GM18511 (cell line): ENCODE results near the gene NAP1L5.

Source experiments
- ATAC-seq: cut with Tn5 transposase; IDR thresholded peaks from one replicate; pipeline ENCODE4 v1.9.1; 2021; ENCODE audit warnings: mild to moderate bottlenecking, moderate library complexity; ENCODE audit not compliant: unreplicated experiment

Gene NAP1L5

GRCh38 chr4:88661739-88662138 is 35.9 kb downstream of the NAP1L5 start:
- no peak for ATAC-seq

DNA sequence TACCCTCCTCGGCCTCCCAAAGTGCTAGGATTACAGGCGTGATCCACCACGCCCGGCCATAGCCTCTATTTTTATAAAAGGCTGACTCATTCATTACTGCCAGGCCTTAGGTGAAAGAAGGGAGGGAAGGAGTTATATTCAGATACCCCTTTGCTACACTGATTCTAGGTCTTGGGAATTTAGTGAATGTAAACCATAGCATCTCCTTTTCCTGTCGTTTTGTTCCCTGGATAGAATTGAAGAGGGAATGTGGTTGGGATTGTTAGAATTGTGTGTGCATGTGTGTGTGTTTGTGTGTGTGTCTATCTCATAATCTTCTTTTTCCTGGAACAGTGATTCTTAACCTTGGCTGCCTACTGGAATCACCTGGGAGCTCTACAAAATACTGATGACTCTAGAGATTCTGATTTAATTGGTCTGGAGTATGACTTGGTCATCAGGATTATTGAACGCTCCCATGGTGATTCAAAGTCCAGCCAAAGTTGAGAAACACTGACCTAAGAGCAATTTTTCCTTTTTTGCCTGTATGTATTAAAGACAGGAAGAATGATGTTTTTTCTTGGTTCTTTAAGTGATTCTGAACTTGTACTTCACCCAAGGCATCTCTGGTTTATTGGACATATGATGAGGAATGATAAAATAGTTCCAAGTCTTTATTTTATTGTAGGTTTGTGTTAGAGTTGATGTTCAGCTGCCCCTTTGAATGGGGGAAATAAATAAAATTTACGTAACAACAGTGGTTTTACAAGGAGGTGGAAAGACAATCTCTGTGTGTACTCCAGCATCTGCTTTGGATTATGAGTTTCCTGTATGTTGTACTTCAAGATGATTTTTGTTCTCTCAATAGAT is 37.0 kb downstream of the NAP1L5 start:
- ATAC-seq, result no peak

DNA sequence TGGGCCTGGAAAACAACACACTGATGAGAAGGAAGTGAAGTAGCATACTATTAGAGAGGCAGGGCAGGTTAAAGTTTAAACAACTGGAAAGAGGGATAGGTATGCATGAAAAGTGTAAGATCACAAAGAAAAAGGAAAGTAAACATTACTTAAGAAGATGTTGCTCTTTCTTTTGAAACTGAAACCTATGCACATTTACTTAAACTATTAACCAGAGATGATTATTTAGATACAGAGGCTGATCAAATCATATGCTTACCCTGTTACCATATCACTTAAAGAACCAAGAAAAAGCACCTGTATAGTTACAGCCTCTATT is 37.8 kb downstream of the NAP1L5 start:
- no peak for ATAC-seq

DNA sequence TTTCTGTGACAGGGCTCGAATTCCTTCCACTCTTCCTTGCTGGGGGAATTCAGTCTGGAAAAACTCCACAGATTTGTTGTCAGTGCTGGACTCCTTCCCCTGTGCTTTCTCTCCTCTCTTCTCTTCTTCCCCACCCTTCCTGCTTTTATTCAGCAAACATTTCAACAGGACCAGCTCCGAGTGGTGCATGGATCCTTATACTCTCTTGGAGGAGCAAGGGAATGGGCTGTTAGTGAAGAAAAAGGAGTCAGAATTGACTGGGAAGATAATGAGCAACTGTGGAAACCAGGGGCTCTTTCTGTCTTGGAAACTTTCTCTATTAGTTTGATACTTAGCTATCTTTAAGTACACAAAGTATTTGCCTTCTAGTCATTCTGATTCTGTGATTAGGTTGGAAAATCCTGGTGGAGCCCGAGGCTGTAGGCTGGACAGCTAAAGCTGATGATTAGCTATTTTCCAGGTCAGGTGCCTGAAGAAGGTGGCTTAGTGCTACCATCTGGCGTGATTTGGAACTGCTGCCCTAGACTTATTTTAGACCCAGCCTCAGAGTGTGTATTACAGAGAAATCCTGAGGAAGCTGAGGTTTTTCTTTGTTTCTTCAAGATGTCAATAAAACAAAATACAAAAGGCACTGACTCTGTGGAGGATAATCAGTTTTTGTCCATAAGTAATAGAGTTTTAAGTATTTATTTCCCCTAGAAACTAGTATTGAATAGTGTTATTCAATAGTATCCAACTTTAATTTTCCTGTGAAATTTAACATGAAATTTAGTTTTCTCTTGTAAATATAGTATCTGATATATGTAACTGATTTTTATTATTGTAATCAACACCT is 38.4 kb downstream of the NAP1L5 start:
- ATAC-seq, result peak; percentile 95

DNA sequence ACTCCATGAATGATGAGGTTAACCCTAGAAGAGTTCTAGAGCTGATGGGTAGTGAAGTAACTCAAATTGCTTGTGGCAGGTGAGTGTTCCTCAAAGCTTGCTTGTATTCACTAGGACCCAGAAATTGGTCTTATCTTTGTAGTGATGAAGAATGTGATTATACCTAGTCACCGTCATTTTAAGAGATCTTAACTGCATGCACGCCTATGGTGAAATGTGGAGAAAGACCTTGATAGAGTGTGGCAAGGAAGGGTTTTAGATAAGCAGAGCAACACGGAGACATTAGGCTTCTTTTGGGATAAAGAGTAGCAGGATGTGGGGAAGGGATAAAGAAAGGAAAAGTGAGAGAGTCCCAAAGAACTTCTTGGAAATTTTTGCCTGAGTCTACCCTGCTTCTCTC is 42.4 kb downstream of the NAP1L5 start:
- no peak for ATAC-seq

DNA sequence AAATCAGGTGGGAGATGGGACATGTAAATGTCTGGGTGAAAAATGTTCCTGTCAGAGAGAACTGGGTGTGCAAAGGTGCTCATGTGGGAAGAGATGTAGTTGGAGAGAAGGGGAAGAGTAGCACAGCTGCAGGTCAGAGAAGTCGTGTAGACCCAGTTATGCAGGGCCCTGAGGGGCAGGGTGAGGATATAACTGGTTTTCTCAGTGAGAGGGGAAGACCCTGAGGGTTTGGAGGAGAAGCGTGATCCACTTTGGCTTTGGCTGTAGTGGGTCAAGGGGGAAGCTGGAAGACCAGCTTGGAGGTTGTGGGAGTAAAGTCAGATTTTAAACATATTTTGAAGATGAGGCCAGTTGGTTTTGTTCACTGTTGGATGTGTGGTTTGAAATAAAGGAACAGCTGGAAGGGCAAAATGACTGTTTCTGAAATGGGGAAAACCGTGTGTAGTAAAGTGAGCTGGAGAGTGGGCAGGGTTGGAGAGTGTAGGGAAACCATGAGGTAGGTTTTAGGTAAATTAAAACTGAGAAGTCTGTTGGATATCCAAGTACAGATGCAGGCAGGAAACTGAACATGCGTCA is 44.2 kb downstream of the NAP1L5 start:
- ATAC-seq, result no peak

DNA sequence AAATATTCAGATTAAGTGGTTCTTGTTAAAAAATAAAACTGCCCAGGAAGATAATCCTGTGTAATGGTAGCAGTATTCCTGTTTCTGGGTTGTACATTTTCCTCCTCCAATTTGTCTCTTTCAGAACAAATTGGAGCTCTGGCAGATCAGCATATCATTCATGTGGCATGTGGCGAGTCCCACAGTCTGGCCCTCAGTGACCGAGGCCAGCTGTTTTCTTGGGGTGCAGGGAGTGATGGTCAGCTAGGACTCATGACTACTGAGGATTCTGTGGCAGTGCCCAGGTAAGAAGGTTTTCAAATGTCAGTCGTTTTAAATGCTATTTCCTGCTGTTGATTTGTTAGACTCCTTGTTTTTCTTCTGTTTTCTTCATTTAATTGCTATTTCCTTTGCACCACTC is 47.9 kb downstream of the NAP1L5 start:
- ATAC-seq, result no peak

GRCh38 chr4:88646528-88647280 is 50.9 kb downstream of the NAP1L5 start:
- no peak for ATAC-seq

DNA sequence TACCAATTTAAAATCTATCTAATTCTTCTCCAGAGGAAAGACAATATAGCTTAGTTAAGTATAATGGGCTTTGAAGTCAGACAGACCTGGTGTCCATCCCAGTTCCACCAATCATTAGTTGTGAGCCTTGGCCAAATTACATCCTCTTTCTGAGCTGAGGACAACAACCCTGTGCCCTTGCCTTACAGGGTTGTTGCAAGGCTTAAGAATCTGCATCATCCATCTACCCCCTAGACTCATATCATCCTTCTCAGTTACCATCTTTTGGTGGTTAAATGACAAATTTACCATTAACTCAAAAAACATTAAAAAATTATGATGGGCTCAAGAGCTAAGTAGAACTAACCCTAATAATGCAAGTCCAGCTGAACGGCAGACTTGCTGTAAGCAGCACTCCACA is 51.6 kb downstream of the NAP1L5 start:
- ATAC-seq, result no peak
